ENCODE data around the gene LYRM7.

LYRM7 gene

GRCh38 chr5:131198625-131199024, 27.9 kb downstream of the LYRM7 start:
- no peaks in the 10 kb centered on the region for H3K27me3 ChIP-seq
- H3K9me3 ChIP-seq = no peaks in the 10 kb centered on the region
- H3K4me3 ChIP-seq (ENCODE audit: low read depth in 1 of 2, low read length in 1 of 2) = no peak overlapping the region
- H3K4me1 ChIP-seq (ENCODE audit: control insufficient read depth in 1 of 2, insufficient read depth in 1 of 2, low read depth in 1 of 2, low read length in 1 of 2) = no peaks in the 10 kb centered on the region
- TF ChIP-seq, protein P1, sequence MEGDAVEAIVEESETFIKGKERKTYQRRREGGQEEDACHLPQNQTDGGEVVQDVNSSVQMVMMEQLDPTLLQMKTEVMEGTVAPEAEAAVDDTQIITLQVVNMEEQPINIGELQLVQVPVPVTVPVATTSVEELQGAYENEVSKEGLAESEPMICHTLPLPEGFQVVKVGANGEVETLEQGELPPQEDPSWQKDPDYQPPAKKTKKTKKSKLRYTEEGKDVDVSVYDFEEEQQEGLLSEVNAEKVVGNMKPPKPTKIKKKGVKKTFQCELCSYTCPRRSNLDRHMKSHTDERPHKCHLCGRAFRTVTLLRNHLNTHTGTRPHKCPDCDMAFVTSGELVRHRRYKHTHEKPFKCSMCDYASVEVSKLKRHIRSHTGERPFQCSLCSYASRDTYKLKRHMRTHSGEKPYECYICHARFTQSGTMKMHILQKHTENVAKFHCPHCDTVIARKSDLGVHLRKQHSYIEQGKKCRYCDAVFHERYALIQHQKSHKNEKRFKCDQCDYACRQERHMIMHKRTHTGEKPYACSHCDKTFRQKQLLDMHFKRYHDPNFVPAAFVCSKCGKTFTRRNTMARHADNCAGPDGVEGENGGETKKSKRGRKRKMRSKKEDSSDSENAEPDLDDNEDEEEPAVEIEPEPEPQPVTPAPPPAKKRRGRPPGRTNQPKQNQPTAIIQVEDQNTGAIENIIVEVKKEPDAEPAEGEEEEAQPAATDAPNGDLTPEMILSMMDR (IDR thresholded peaks at IDR 0.05) = no peak
- no peaks in the 10 kb centered on the region for H3K36me3 ChIP-seq
- no peak overlapping the region for H3K27ac ChIP-seq

DNA sequence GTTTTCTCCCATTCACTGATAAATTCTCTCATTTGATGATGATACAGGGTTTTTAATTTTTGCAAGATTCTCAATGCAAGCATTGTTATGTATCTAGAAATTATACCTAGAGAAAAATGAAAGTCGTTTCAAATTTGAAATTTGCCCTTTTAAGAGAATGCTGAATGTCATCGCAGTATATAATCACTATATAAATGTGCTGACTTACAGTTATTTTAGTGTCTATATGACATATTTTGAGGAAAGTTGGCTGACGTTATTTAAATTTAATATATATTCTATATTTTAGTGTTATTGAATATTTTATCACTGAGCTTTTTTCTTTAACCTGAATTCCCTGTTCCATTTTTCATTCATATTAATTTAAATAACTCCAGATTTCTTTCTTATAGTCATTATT, 29.8 kb downstream of the LYRM7 start:
- no peak overlapping the region for H3K4me3 ChIP-seq (ENCODE audit: low read depth in 1 of 2, low read length in 1 of 2)
- no peak overlapping the region for H3K27ac ChIP-seq
- H3K27me3 ChIP-seq = no peaks in the 10 kb centered on the region
- TF ChIP-seq, protein P1 (IDR thresholded peaks at IDR 0.05) = no peak
- no peaks in the 10 kb centered on the region for H3K9me3 ChIP-seq
- no peaks in the 10 kb centered on the region for H3K36me3 ChIP-seq
- no peaks in the 10 kb centered on the region for H3K4me1 ChIP-seq (ENCODE audit: control insufficient read depth in 1 of 2, insufficient read depth in 1 of 2, low read depth in 1 of 2, low read length in 1 of 2)

GRCh38 chr5:131204964-131205363, 34.2 kb downstream of the LYRM7 start:
- Histone ChIP-seq H3K9me3 (no peaks in the 10 kb centered on the region), H3K36me3 (no peaks in the 10 kb centered on the region), H3K27ac (no peak overlapping the region), H3K27me3 (no peaks in the 10 kb centered on the region), H3K4me3 (ENCODE audit: low read depth in 1 of 2, low read length in 1 of 2) (no peak overlapping the region), H3K4me1 (ENCODE audit: control insufficient read depth in 1 of 2, insufficient read depth in 1 of 2, low read depth in 1 of 2, low read length in 1 of 2) (peaks cover 21 to 22% of the 10 kb centered on the region in 2 experiments)
- TF ChIP-seq, protein P1 (IDR thresholded peaks at IDR 0.05) = no peak

GRCh38 chr5:131206061-131206460, 35.3 kb downstream of the LYRM7 start:
- Histone ChIP-seq H3K4me1 (ENCODE audit: control insufficient read depth in 1 of 2, insufficient read depth in 1 of 2, low read depth in 1 of 2, low read length in 1 of 2) (peaks cover 24 to 25% of the 10 kb centered on the region in 2 experiments), H3K27ac (no peak overlapping the region), H3K27me3 (no peaks in the 10 kb centered on the region), H3K4me3 (ENCODE audit: low read depth in 1 of 2, low read length in 1 of 2) (no peak overlapping the region), H3K9me3 (no peaks in the 10 kb centered on the region), H3K36me3 (no peaks in the 10 kb centered on the region)
- TF ChIP-seq, protein P1 (IDR thresholded peaks at IDR 0.05) = no peak

GRCh38 chr5:131206772-131207171, 36.0 kb downstream of the LYRM7 start:
- TF ChIP-seq, protein P1 (IDR thresholded peaks at IDR 0.05) = no peak
- peaks cover 24 to 25% of the 10 kb centered on the region in 2 experiments for H3K4me1 ChIP-seq (ENCODE audit: control insufficient read depth in 1 of 2, insufficient read depth in 1 of 2, low read depth in 1 of 2, low read length in 1 of 2)
- H3K27ac ChIP-seq = no peak overlapping the region
- H3K27me3 ChIP-seq = no peaks in the 10 kb centered on the region
- no peak overlapping the region for H3K4me3 ChIP-seq (ENCODE audit: low read depth in 1 of 2, low read length in 1 of 2)
- no peaks in the 10 kb centered on the region for H3K36me3 ChIP-seq
- no peaks in the 10 kb centered on the region for H3K9me3 ChIP-seq

- H3K27me3 ChIP-seq = no peaks in the 10 kb centered on the region
- H3K9me3 ChIP-seq = no peaks in the 10 kb centered on the region
- peak overlapping the region; percentile 82 for H3K27ac ChIP-seq
- TF ChIP-seq, protein P1 (IDR thresholded peaks at IDR 0.05) = no peak
- H3K4me1 ChIP-seq (ENCODE audit: control insufficient read depth in 1 of 2, insufficient read depth in 1 of 2, low read depth in 1 of 2, low read length in 1 of 2) = peaks cover 24 to 25% of the 10 kb centered on the region in 2 experiments
- no peak overlapping the region for H3K4me3 ChIP-seq (ENCODE audit: low read depth in 1 of 2, low read length in 1 of 2)
- H3K36me3 ChIP-seq = no peaks in the 10 kb centered on the region
Measured at GRCh38 chr5:131209175-131209505, 38.4 kb downstream of the LYRM7 start.

Measured in neutrophil (primary cell).